ENCODE data around the gene CHRNA10. TPM values are rescaled to one million over a fixed set of nuclear protein-coding genes. Genes with fewer than 3 reads are reported as not detected.
A peak's percentile ranks its signal among the peaks of the same experiment; 100 is the strongest.

CHRNA10 gene
- total RNA-seq, 3 donors from 2014 or later: 1.1 to 1.5 (median 1.4) TPM

- TF ChIP-seq CTCF (IDR thresholded peaks at IDR 0.05): no peak
- peaks cover 12% of the 10 kb centered on the region for H3K4me1 ChIP-seq (ENCODE audit: low read depth)
- no peaks in the 10 kb centered on the region for H3K9me3 ChIP-seq
- H3K4me3 ChIP-seq: no peak overlapping the region
- ATAC-seq: peak; percentile 91
- intact Hi-C loops (cut with DNase I, micrococcal nuclease): no loop called here
- DNase-seq: peak; percentile 71 to 81 (median 78)
- H3K36me3 ChIP-seq (ENCODE audit: low read depth): no peaks in the 10 kb centered on the region
These were observed 28.9 kb downstream of the CHRNA10 start for GRCh38 chr11:3642071-3642951.

- TF ChIP-seq CTCF (IDR thresholded peaks at IDR 0.05): no peak
- intact Hi-C loops (cut with DNase I, micrococcal nuclease): no loop called here
- peaks cover 12% of the 10 kb centered on the region for H3K4me1 ChIP-seq (ENCODE audit: low read depth)
- no peaks in the 10 kb centered on the region for H3K9me3 ChIP-seq
- H3K36me3 ChIP-seq (ENCODE audit: low read depth): no peaks in the 10 kb centered on the region
- no peak for ATAC-seq
- no peak within 1 kb of the TSS for H3K4me3 ChIP-seq
- DNase-seq: no peak
These were observed 29.5 kb downstream of the CHRNA10 start, which contains the start of gene ART5 for GRCh38 chr11:3641701-3642070. Gene ART5 (minus strand): TSS chr11:3641992. CDS start chr11:3641862, 130 bp downstream.

GRCh38 chr11:3641191-3641590 is 30.0 kb downstream of the CHRNA10 start:
- no peaks in the 10 kb centered on the region for H3K36me3 ChIP-seq (ENCODE audit: low read depth)
- no peak for TF ChIP-seq CTCF (IDR thresholded peaks at IDR 0.05)
- no peak for DNase-seq
- no peak overlapping the region for H3K4me3 ChIP-seq
- ATAC-seq: no peak
- H3K9me3 ChIP-seq: no peaks in the 10 kb centered on the region
- H3K4me1 ChIP-seq (ENCODE audit: low read depth): peaks cover 12% of the 10 kb centered on the region
- intact Hi-C loops (cut with DNase I, micrococcal nuclease): no loop called here

GRCh38 chr11:3639841-3640240 is 31.3 kb downstream of the CHRNA10 start:
- Histone ChIP-seq H3K9me3 (no peaks in the 10 kb centered on the region), H3K36me3 (ENCODE audit: low read depth) (no peaks in the 10 kb centered on the region), H3K4me1 (ENCODE audit: low read depth) (peaks cover 12% of the 10 kb centered on the region), H3K4me3 (no peak overlapping the region)
- intact Hi-C loops (cut with DNase I, micrococcal nuclease): no loop called here
- ATAC-seq (no peak), DNase-seq (no peak)
- TF ChIP-seq CTCF (IDR thresholded peaks at IDR 0.05): no peak

GRCh38 chr11:3638513-3638912 is 32.7 kb downstream of the CHRNA10 start:
- DNase-seq: no peak
- Histone ChIP-seq H3K4me3 (no peak overlapping the region), H3K4me1 (ENCODE audit: low read depth) (peaks cover 12% of the 10 kb centered on the region), H3K36me3 (ENCODE audit: low read depth) (no peaks in the 10 kb centered on the region), H3K9me3 (no peaks in the 10 kb centered on the region)
- no peak for TF ChIP-seq CTCF (IDR thresholded peaks at IDR 0.05)
- ATAC-seq: no peak
- intact Hi-C loops (cut with DNase I, micrococcal nuclease): no loop called here

Data from mucosa of descending colon (tissue), 3 donors.